Measurements from ENCODE around the gene HINFP. TPM values are rescaled to one million over a fixed set of nuclear protein-coding genes. Genes with fewer than 3 reads are reported as not detected.

HINFP gene
- total RNA-seq, 2 donors from 2014 or later, result 43.8 to 44.8 TPM

- H3K4me1 Mint-ChIP-seq, result peaks cover 9% of the 10 kb centered on the region
- Histone ChIP-seq H3K9me3 (ENCODE audit: control insufficient read depth, low read length) (no peaks in the 10 kb centered on the region), H3K4me3 (ENCODE audit: low read length) (no peak overlapping the region), H3K4me1 (ENCODE audit: control insufficient read depth, insufficient read depth, low read length) (peaks cover 10% of the 10 kb centered on the region), H3K36me3 (ENCODE audit: control insufficient read depth, insufficient read depth, low read length) (no peaks in the 10 kb centered on the region), H3K9ac (ENCODE audit: extremely low read depth, low read length, poor library complexity, severe bottlenecking) (no peak overlapping the region), H3K27ac (ENCODE audit: low read depth, low read length) (no peak overlapping the region), H3K27me3 (ENCODE audit: control insufficient read depth, insufficient read depth, low read length, poor library complexity, severe bottlenecking) (peaks cover 40% of the 10 kb centered on the region)
- WGBS, 2 experiments (ENCODE audit: insufficient coverage in 1 of 2, insufficient read length in 1 of 2), result 75 to 94% methylated on average over 4 of the region's 4 CpGs
- H3K27ac Mint-ChIP-seq, result no peak overlapping the region
- DNase-seq, result no peak
- peaks cover 59% of the 10 kb centered on the region for H3K27me3 Mint-ChIP-seq (ENCODE audit: insufficient read depth)
- no peaks in the 10 kb centered on the region for H3K9me3 Mint-ChIP-seq
- H3K36me3 Mint-ChIP-seq (ENCODE audit: low read depth), result no peaks in the 10 kb centered on the region
- TF ChIP-seq, protein P1, sequence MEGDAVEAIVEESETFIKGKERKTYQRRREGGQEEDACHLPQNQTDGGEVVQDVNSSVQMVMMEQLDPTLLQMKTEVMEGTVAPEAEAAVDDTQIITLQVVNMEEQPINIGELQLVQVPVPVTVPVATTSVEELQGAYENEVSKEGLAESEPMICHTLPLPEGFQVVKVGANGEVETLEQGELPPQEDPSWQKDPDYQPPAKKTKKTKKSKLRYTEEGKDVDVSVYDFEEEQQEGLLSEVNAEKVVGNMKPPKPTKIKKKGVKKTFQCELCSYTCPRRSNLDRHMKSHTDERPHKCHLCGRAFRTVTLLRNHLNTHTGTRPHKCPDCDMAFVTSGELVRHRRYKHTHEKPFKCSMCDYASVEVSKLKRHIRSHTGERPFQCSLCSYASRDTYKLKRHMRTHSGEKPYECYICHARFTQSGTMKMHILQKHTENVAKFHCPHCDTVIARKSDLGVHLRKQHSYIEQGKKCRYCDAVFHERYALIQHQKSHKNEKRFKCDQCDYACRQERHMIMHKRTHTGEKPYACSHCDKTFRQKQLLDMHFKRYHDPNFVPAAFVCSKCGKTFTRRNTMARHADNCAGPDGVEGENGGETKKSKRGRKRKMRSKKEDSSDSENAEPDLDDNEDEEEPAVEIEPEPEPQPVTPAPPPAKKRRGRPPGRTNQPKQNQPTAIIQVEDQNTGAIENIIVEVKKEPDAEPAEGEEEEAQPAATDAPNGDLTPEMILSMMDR (conservative IDR thresholded peaks at IDR 0.05), result no peak
- H3K4me3 Mint-ChIP-seq, result no peak overlapping the region
Measured at GRCh38 chr11:119152604-119153003, 31.2 kb downstream of the HINFP start.

DNA sequence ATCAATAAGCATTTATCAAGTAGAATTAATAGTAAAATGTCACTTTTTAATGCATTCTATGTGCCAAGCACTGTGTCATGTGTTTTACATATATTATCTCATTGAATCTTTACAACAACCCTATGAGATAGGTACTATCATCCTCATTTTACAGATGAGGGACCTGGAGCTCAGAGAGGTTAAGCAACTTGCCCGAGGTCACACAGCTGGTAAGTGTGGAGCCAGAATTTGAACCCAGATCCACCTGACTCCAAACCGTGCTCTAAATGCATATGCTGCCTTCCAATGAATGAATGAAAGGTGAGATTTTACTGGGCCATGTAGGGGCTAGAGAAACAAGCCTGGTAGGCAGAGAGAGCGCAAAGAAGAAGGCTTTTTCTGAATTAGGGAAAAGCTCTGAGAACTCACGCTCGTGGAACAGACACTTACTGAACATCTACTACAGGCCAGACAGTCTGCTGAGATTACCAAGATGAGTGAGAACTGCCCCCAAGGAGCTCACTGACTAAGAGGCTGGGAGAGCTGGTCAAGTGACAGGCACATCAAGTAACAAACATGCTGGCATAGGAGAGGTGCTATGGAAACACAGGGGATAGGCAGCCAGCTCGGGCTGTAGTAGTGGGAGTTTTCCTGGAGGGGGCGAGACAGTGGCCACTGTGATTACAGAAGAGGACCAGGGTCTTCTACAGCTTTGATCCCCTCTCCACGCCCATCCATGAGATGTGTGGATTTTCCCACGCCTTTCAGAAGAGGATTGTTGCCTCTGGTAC is 31.9 kb downstream of the HINFP start:
- no peak overlapping the region for H3K27ac Mint-ChIP-seq
- 86 to 96% methylated on average over 6 to 9 of the region's 9 CpGs for WGBS, 2 experiments (ENCODE audit: insufficient coverage in 1 of 2, insufficient read length in 1 of 2)
- peaks cover 53% of the 10 kb centered on the region for H3K27me3 Mint-ChIP-seq (ENCODE audit: insufficient read depth)
- TF ChIP-seq, protein P1 (conservative IDR thresholded peaks at IDR 0.05), result peak; percentile 68
- Histone ChIP-seq H3K4me1 (ENCODE audit: control insufficient read depth, insufficient read depth, low read length) (peaks cover 7% of the 10 kb centered on the region), H3K36me3 (ENCODE audit: control insufficient read depth, insufficient read depth, low read length) (no peaks in the 10 kb centered on the region), H3K9ac (ENCODE audit: extremely low read depth, low read length, poor library complexity, severe bottlenecking) (no peak overlapping the region), H3K9me3 (ENCODE audit: control insufficient read depth, low read length) (no peaks in the 10 kb centered on the region), H3K4me3 (ENCODE audit: low read length) (no peak overlapping the region), H3K27me3 (ENCODE audit: control insufficient read depth, insufficient read depth, low read length, poor library complexity, severe bottlenecking) (peaks cover 34% of the 10 kb centered on the region), H3K27ac (ENCODE audit: low read depth, low read length) (no peak overlapping the region)
- peaks cover 5% of the 10 kb centered on the region for H3K4me1 Mint-ChIP-seq
- peak; percentile 78 for DNase-seq
- no peak overlapping the region for H3K4me3 Mint-ChIP-seq
- no peaks in the 10 kb centered on the region for H3K36me3 Mint-ChIP-seq (ENCODE audit: low read depth)
- H3K9me3 Mint-ChIP-seq, result no peaks in the 10 kb centered on the region

DNA sequence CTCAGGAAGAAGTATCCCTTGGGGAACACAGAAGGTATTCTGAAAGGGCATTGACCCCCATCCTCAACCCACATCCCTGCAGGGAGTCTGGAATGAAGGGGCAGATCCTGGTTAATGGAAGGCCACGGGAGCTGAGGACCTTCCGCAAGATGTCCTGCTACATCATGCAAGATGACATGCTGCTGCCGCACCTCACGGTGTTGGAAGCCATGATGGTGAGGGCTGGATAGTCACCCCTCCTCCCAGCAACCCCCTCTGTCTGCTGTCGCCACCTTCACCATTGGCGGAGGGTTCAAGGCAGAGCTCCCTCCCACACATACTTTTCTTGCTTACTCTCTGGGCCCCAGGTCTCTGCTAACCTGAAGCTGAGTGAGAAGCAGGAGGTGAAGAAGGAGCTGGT is 32.8 kb downstream of the HINFP start:
- Mint-ChIP-seq H3K4me1 (no peaks in the 10 kb centered on the region), H3K9me3 (no peaks in the 10 kb centered on the region), H3K27ac (no peak overlapping the region), H3K36me3 (ENCODE audit: low read depth) (no peaks in the 10 kb centered on the region), H3K27me3 (ENCODE audit: insufficient read depth) (peaks cover 48% of the 10 kb centered on the region), H3K4me3 (no peak overlapping the region)
- WGBS, 2 experiments (ENCODE audit: insufficient coverage in 1 of 2, insufficient read length in 1 of 2), result 91 to 95% methylated on average over 4 of the region's 6 CpGs
- H3K9ac ChIP-seq (ENCODE audit: extremely low read depth, low read length, poor library complexity, severe bottlenecking), result no peak overlapping the region
- no peaks in the 10 kb centered on the region for H3K36me3 ChIP-seq (ENCODE audit: control insufficient read depth, insufficient read depth, low read length)
- no peak overlapping the region for H3K4me3 ChIP-seq (ENCODE audit: low read length)
- H3K27me3 ChIP-seq (ENCODE audit: control insufficient read depth, insufficient read depth, low read length, poor library complexity, severe bottlenecking), result peaks cover 27% of the 10 kb centered on the region
- peaks cover 4% of the 10 kb centered on the region for H3K4me1 ChIP-seq (ENCODE audit: control insufficient read depth, insufficient read depth, low read length)
- DNase-seq, result no peak
- H3K9me3 ChIP-seq (ENCODE audit: control insufficient read depth, low read length), result no peaks in the 10 kb centered on the region
- TF ChIP-seq, protein P1 (conservative IDR thresholded peaks at IDR 0.05), result no peak
- no peak overlapping the region for H3K27ac ChIP-seq (ENCODE audit: low read depth, low read length)
